A673 (cell line): ENCODE results near the gene RNF2.

ENCODE experiments used
- EZH2 ChIP-seq: fragments of 200-600 bp; sonication (generic); IDR thresholded peaks from 2 replicates; pipeline ENCODE4 v1.6.1; 2017; ENCODE audit warnings: borderline replicate concordance, low read depth, mild to moderate bottlenecking, mixed read lengths, antibody characterized with exemption, low read length; ENCODE audit not compliant: poor library complexity, severe bottlenecking
- TF ChIP-seq, protein P1 (sequence below): fragments of 300-800, 200-600 bp; sonication (generic); conservative IDR thresholded peaks from 2 replicates; pipeline ENCODE4 v1.5.1; 2017; ENCODE audit warnings: low read depth, mild to moderate bottlenecking, antibody characterized with exemption, low read length, moderate library complexity, mixed read lengths

GRCh38 chr1:185040408-185040735 lies 5.0 kb upstream of the RNF2 start:
- TF ChIP-seq EZH2, result no peak
- TF ChIP-seq, protein P1, sequence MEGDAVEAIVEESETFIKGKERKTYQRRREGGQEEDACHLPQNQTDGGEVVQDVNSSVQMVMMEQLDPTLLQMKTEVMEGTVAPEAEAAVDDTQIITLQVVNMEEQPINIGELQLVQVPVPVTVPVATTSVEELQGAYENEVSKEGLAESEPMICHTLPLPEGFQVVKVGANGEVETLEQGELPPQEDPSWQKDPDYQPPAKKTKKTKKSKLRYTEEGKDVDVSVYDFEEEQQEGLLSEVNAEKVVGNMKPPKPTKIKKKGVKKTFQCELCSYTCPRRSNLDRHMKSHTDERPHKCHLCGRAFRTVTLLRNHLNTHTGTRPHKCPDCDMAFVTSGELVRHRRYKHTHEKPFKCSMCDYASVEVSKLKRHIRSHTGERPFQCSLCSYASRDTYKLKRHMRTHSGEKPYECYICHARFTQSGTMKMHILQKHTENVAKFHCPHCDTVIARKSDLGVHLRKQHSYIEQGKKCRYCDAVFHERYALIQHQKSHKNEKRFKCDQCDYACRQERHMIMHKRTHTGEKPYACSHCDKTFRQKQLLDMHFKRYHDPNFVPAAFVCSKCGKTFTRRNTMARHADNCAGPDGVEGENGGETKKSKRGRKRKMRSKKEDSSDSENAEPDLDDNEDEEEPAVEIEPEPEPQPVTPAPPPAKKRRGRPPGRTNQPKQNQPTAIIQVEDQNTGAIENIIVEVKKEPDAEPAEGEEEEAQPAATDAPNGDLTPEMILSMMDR, result no peak
